Activated CD8-positive, alpha-beta memory T cell treated with anti-CD3 and anti-CD28 coated beads, Interleukin-2, amount 50 U/mL, for 4 hours (primary cell): ENCODE data around the gene ZBTB45.
A peak's percentile ranks its signal among the peaks of the same experiment; 100 is the strongest.
"Not testable (repeated sequence)": the region's sequence is repeated elsewhere in the genome, so short reads cannot be mapped to it uniquely, and the experiment has no call there.

Experiments used
- DNase-seq: peaks from one replicate; pipeline ENCODE4 v3.0.0-alpha.2; 2020

The ZBTB45 gene

DNA sequence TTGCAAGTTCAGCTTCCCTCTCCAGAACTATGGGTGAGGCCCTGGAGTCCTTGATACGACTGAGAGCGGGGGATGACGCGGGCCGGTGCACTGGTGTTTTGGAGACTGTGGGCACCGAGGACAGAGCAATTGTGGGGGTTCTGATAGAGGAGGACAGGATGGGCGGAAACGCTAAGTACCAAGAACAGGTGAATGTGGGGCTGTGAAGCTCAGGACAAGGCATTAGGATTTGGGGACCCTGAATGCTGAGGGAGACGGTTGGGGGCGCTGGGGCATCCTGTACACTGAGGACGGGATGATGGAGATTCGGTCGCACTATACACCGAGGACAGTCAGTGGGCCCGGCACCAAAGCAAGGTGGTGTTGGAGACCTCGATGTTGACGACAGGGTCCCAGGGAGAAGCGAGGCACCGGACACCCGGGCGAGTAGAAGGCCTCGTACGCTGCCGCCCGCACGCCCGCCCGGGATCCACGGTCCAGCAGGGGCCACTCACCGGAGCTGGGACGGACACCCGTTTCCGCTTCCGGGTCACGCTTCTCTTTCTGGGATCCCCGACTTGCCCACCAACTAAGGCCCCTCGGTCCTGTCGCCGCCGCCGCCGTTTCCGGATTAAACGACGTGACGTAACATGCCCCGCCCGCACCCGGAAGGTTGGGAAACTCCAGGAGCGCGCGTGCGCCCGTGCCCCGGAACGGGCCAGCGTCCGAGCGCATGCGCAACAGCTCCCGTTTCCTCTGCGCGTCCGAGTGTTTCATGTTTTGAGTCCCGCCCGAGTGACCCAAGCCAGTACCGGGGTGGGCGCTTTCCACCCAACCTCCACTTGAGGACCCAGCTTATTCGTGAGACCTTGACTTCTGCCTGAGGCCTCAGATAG lies 35.1 kb upstream of the ZBTB45 start, which contains the start of gene CHMP2A:
Gene CHMP2A, minus strand, starts transcription at position 612 of the 875 bp plus-strand sequence. CDS start 893 bp downstream, outside the sequence.
- DNase-seq: peak; percentile 98

DNA sequence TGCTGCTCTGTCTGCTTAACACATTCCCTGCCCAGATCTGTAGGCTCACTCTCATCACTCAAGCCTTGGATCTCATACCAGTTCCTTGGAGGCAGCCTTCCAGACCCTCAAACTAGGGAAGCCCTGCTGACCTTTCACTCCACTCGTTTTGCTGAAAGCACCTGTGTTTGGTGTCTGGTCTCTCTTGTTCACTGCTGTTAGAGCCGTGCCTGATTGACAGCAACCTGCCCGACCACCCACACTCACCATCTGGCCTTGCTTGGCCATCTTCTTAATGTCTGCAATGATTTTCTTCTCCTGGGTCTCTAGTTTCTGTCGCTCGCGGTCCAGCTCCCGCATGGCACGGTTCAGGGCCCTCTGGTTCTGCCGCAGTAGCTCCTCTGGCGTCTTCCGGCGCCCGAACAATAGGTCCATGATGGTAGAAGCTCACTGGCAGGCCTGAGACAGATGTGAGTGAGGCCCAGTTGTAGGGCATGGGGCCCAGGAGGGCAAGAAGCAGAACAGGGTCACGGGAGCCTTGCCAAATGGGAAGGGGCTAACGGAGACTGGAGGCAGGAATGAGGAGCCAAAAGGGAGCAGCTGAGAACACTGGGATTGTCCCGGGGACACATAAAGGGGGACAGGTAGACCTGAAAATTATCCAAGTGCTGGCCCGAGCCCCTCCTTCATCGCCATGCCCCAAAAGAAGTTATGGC lies 34.3 kb upstream of the ZBTB45 start:
- DNase-seq: no peak

DNA sequence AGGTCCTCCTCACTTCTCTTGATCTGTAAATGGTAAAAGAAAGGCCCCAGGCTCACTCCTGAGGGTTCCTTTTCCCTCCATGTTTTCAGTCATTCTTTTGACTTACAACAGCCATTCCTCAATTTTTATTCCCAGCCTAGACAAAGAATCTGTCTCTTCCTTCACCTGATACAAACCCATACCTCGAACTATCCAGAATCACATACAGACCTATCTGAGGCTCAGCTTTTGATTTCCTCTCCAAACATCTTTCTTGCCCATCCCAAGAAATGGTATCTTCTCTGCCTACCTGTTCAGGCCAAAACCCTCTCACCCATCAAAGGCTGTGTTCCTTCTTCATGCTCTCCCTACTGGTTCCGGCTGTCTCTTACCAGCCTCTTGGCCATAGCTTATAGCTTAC lies 33.0 kb upstream of the ZBTB45 start:
- DNase-seq: no peak

DNA sequence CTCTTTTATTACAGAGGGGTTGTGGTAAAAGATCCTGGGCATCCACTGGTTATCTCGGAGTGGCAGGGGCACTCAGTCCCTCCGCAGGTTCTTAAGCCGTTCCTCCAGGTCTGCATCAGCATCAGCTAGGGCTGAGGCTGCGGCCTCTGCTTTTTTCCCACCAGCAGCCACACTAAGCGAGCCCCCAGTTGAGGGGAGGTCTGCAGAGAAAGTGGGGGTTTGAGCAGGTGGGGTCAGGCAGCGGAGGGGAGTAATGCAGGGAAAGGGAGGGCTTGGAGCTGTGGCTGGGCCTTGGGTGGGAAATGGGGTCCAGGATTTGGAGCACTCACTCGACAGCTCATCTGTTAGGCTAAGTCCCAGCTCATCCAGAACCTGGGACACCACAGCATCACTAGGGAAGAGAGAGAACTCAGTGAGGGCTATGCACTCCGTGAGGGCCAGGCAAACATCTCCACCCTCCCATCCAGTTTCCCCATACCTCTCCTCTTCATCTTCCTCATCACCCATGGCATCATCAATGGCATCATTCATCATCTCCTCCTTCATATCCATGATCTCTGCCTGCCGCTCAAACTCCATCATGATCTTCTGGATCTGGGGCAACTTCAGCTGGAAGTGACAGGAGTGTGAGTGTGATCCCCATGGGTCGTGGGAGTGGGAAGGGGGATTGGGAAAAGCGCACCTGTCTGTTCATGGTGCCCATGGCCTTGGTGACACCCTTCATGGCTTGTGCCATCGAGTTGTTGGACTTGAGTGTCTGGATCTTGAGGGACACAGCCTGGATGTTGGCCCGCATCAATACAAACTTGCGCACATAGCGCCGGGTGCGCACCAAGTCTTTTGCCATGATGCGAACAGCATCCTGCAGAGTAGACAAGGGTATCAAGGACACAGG lies 32.2 kb upstream of the ZBTB45 start:
- DNase-seq: no peak

DNA sequence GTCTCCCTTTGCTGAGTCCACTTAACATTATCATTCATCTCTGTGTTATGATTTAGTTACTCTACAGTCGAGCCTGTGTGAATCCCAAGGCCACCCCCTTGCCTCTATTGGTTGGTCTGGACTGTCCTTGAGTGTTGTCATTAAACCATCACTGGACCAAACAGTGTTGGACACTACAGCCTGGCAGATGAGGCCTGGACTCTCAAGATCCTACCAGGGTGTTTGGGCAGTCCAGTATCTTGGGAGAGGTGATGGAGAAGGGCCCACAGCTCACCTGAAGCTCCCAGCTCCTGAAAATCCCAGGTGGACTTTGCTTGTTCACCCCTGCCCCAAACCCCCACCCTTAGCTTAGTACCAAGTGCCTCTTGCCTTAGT lies 31.5 kb upstream of the ZBTB45 start:
- no peak for DNase-seq

DNA sequence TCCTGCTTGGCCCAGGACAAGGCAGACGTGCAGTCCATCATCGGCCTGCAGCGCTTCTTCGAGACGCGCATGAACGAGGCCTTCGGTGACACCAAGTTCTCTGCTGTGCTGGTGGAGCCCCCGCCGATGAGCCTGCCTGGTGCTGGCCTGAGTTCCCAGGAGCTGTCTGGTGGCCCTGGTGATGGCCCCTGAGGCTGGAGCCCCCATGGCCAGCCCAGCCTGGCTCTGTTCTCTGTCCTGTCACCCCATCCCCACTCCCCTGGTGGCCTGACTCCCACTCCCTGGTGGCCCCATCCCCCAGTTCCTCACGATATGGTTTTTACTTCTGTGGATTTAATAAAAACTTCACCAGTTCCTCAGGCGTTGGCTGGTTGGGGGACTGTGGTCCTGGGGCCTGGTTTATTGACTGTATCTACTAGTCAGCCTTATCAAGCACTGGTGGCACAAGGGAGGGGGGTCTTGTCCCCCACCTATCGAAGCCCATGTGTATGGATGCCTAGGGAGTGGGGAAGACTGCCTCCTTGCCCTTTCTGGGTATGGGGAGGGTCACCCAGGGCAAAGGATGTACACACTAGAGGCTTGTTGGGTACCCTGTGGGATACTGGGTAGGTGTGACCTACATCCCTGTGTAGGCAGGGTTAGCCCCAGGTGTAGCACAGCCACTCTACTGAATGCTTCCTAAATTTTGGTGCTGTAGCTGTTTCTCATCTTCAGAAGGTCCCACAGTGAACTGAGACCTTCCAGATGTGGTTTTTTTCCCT lies 30.9 kb upstream of the ZBTB45 start:
- no peak for DNase-seq

DNA sequence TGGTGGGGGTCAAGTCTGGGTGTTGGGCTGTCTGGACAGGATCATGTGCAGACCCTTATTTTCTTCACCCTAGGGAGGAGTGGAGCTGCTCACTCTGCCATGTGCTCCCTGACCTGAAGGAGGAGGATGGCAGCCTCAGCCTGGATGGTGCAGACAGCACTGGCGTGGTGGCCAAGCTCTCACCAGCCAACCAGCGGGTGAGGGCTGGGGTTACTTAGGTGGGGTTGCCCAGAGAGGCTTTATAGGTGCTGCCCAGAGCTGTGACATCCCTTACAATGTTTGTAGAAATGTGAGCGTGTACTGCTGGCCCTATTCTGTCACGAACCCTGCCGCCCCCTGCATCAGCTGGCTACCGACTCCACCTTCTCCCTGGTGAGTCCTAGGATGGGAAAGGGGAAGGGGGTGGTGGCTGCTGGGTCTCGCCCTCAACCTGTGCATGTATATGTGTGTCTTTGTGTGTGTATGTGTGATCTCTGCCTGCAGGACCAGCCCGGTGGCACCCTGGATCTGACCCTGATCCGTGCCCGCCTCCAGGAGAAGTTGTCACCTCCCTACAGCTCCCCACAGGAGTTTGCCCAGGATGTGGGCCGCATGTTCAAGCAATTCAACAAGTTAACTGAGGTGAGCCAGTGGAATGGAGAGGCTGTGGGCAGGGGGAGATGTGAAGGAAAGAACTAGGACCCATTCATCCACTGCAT lies 30.2 kb upstream of the ZBTB45 start:
- DNase-seq: no peak

DNA sequence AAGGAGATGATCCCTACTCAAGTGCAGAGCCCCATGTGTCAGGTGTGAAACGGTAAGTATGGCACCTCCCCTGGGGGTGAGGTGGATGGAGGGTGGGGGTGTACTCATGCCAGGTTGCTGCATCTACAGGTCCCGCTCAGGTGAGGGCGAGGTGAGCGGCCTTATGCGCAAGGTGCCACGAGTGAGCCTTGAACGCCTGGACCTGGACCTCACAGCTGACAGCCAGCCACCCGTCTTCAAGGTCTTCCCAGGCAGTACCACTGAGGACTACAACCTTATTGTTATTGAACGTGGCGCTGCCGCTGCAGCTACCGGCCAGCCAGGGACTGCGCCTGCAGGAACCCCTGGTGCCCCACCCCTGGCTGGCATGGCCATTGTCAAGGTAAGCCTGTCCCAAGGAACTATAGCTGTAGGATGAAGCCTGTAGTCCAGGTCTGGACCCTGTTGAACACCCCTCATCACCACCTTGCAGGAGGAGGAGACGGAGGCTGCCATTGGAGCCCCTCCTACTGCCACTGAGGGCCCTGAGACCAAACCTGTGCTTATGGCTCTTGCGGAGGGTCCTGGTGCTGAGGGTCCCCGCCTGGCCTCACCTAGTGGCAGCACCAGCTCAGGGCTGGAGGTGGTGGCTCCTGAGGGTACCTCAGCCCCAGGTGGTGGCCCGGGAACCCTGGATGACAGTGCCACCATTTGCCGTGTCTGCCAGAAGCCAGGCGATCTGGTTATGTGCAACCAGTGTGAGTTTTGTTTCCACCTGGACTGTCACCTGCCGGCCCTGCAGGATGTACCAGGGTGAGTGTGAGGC lies 29.5 kb upstream of the ZBTB45 start:
- DNase-seq: no peak

DNA sequence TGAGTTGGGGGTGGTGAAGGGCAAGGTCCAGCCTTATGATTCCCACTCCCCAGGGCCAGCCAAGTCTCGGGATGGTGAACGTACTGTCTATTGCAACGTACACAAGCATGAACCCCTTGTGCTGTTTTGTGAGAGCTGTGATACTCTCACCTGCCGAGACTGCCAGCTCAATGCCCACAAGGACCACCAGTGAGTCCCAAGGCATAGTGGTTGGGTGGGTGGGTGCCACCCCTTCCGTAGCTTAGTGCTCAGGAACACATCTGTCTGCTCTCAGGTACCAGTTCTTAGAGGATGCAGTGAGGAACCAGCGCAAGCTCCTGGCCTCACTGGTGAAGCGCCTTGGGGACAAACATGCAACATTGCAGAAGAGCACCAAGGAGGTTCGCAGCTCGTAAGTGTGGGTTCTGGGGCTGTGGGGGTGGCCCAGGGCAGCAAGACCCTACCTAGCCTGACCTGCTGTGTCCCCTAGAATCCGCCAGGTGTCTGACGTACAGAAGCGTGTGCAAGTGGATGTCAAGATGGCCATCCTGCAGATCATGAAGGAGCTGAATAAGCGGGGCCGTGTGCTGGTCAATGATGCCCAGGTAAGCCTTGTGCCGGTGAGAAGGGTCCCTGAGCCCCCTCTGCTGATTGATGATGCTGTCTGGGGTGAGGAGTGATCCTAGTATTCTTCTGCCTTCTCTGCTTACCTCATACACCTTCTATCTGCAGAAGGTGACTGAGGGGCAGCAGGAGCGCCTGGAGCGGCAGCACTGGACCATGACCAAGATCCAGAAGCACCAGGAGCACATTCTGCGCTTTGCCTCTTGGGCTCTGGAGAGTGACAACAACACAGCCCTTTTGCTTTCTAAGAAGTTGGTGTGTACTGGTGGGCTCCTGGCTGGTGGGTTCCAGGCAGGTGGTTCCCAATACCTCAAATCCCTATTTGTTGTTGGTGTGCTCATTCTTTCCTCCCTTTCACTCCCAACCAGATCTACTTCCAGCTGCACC lies 28.0 kb upstream of the ZBTB45 start:
- DNase-seq: no peak

DNA sequence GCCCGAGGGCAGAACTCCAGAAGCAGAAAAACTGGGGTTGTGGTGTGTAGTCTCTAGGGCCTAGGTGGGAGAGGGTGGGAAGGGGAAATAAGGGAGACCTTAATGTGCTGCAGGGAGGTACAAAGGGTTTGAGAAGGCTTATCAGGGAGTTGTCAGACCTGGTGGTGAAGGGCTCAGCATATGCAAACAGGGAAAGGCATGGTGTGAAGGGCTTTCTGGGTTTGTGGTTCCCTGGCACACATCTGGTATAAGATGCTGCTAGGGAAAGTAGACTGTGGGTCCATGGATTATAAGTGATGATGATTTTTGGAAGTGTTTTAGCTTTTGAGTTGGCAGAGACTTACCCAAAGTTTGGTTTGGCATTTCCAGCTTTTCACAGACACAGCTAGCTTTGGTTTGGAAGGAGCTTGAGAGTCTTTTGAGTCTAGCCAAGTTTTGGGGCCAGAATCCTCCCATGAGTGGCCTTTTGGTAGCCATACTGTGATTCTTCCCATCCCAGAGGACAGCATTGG lies 26.5 kb upstream of the ZBTB45 start:
- DNase-seq: no peak

DNA sequence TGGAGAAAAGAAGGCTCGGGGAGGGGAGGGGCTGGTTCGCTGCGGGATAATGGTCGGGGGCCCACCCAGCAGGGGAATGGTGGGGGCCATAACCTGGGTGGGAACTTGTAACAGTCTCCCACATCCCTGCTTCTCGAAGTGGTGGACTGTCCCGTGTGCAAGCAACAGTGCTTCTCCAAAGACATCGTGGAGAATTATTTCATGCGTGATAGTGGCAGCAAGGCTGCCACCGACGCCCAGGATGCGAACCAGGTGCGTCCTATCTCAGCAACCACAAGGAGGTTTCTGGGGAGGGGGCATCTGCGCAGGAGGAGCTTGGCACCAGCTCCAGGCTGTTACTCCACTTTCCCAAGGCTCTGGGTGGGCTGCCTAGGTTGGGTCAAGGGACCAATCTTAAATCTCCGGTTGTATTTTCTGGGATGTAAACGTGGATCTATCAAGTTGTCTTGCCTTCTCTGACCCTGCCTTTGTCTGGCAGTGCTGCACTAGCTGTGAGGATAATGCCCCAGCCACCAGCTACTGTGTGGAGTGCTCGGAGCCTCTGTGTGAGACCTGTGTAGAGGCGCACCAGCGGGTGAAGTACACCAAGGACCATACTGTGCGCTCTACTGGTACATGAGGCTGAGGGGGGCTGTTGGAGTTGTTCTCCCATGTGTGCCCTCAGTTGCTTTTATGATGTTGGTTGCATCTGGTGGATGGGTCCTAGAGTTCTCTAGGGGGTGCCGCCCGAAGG lies 25.8 kb upstream of the ZBTB45 start:
- DNase-seq: no peak

DNA sequence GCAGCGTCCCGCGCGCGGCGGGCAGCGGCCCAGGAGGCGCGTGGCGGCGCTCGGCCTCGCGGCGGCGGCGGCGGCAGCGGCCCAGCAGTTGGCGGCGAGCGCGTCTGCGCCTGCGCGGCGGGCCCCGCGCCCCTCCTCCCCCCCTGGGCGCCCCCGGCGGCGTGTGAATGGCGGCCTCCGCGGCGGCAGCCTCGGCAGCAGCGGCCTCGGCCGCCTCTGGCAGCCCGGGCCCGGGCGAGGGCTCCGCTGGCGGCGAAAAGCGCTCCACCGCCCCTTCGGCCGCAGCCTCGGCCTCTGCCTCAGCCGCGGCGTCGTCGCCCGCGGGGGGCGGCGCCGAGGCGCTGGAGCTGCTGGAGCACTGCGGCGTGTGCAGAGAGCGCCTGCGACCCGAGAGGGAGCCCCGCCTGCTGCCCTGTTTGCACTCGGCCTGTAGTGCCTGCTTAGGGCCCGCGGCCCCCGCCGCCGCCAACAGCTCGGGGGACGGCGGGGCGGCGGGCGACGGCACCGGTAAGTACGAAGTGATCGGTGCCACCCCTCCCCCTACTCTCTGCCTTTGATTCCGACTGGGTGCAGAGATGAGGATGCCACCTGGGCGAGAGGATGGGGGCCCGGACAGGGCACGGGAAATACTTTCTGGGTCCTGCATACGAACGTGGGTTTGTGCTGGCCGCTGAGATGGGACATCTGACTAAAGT lies 25.1 kb upstream of the ZBTB45 start:
- DNase-seq: peak; percentile 78

DNA sequence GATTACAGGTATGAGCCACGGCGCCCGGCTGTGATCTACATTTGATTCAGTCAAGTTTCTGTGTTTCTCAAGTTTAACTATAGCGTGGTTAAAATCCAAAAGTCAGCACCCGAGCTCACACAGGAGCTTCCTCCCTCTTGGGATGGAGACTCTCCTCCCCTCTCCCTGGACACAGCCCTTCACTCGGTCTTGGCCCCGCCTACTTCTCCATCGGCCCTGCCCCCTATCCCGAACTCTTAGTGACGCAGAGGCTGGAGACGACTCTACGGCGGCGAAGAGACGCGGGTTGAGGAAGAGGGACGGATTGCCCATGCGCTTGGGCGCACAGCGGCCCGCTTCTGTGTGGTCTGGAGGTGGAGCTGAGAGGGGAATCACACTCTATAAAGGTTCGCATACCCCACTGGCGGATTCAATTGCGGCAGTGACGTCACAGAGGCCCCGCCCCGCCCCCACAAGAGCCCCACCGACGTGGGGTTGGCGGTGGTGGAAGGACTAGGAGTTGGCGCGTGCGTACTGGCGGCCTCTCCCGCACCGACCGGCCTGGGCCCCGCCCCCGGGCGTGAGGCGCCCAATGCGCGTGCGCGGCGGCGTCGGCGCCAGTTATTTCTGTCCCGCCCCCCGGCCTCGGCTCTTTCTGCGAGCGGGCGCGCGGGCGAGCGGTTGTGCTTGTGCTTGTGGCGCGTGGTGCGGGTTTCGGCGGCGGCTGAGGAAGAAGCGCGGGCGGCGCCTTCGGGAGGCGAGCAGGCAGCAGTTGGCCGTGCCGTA lies 24.4 kb upstream of the ZBTB45 start, which contains the start of gene TRIM28:
Gene TRIM28, plus strand, starts transcription at position 239 of the 765 bp plus-strand sequence. CDS start 694 bp downstream, outside the sequence.
- DNase-seq: peak; percentile 100

DNA sequence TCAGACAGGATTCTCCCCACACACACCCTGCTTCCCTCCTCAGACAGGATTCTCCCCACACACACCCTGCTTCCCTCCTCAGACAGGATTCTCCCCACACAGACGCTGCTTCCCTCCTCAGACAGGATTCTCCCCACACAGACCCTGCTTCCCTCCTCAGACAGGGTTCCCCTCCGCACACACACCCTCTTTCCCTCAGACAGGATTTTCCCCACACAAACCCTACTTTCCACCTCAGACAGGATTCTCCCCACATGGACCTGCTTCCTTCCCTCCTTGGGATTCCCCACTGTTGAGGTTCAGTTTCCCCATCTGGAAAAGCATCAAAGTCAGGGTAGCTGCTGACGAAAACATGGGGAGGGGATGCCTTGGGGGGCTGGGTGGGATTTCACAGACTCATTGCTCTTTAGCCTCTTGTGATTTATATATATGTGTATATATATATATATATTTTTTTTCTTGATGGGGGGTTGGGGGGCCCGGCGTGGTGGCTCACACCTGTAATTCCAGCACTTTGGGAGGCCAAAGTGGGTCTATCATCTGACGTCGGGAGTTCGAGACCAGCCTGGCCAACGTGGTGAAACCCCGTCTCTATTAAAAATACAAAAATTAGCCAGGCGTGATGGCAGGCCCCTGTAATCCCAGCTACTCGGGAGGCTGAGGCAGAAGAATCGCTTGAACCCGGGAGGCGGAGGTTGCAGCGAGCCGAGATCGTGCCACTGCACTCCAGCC lies 23.2 kb upstream of the ZBTB45 start:
- not testable (repeated sequence) for DNase-seq

DNA sequence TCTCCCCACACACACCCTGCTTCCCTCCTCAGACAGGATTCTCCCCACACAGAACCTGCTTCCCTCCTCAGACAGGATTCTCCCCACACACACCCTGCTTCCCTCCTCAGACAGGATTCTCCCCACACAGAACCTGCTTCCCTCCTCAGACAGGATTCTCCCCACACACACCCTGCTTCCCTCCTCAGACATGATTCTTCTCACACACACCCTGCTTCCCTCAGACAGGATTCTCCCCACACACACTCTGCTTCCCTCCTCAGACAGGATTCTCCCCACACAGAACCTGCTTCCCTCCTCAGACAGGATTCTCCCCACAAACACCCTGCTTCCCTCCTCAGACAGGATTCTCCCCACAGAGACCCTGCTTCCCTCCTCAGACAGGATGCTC lies 19.6 kb upstream of the ZBTB45 start:
- DNase-seq: not testable (repeated sequence)
